HFFc6 (cell line): Measurements from ENCODE around the gene KRTAP20-2. TPM values are rescaled to one million over a fixed set of nuclear protein-coding genes. Genes with fewer than 3 reads are reported as not detected.

ENCODE experiments used
- DNase-seq: peaks from one replicate; pipeline ENCODE4 v3.0.0-alpha.2; 2018
- H3K27ac Mint-ChIP-seq: 2 replicates; pipeline ENCODE4 v1.8.0; 2020; ENCODE audit warnings: mild to moderate bottlenecking, mixed read lengths
- H3K27me3 Mint-ChIP-seq: 2 replicates; pipeline ENCODE4 v1.8.0; 2021; ENCODE audit warnings: mild to moderate bottlenecking, moderate library complexity, mixed read lengths; ENCODE audit not compliant: insufficient read depth
- H3K36me3 Mint-ChIP-seq: 2 replicates; pipeline ENCODE4 v1.8.0; 2021; ENCODE audit warnings: low read depth, mixed read lengths
- H3K4me1 Mint-ChIP-seq: 2 replicates; pipeline ENCODE4 v1.8.0; 2020; ENCODE audit warnings: low read depth, mixed read lengths
- H3K4me3 Mint-ChIP-seq: 2 replicates; pipeline ENCODE4 v1.8.0; 2020; ENCODE audit warnings: mild to moderate bottlenecking, moderate library complexity, mixed read lengths
- H3K9me3 Mint-ChIP-seq: 2 replicates; pipeline ENCODE4 v1.8.0; 2020; ENCODE audit warnings: mild to moderate bottlenecking, mixed read lengths
- total RNA-seq, 6 experiments: library from RNA; stranded (reverse); fragmentation: NEBNext Ultra II Directional; extraction: Animal tissue kit (Norgen Biotek cat#: 25700); gene quantifications; 2 replicates in 1 of 6; 3 replicates in 5 of 6; pipeline ENCODE4 v1.2.3, GENCODE V29; 2021
- TF ChIP-seq, protein P1 (sequence below): fragments of 200-600 bp; sonication (generic); IDR thresholded peaks from 2 replicates; pipeline ENCODE4 v1.5.0; 2021; ENCODE audit warnings: antibody characterized with exemption, mild to moderate bottlenecking

KRTAP20-2 gene
- total RNA-seq, 6 experiments from 2014 or later = not detected

DNA sequence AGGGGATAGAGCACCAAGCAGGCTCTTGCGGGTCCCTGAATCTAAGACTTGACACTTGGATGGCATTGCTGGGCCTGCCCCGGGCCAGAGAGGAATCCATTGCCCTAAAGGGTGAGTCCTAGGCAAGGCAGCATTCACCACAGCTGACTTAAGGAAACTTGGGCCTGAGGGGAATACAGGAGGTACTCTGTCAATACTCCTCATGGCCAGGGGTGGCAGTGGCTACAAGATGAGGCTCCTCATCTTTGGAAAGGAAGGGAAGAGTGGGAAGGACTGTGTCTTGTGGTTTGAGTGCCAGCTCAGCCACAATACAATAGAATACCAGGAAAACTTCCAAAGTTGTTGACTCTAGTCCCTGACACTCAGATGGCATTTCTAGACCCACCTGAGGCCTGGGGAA lies 29.0 kb upstream of the KRTAP20-2 start:
- Mint-ChIP-seq H3K27me3 (no peaks in the 10 kb centered on the region), H3K4me1 (no peaks in the 10 kb centered on the region), H3K4me3 (no peak overlapping the region), H3K27ac (no peak overlapping the region), H3K9me3 (peaks cover 56% of the 10 kb centered on the region), H3K36me3 (peaks cover 5% of the 10 kb centered on the region; the same call in 1 of the 2 replicates)
- TF ChIP-seq, protein P1, sequence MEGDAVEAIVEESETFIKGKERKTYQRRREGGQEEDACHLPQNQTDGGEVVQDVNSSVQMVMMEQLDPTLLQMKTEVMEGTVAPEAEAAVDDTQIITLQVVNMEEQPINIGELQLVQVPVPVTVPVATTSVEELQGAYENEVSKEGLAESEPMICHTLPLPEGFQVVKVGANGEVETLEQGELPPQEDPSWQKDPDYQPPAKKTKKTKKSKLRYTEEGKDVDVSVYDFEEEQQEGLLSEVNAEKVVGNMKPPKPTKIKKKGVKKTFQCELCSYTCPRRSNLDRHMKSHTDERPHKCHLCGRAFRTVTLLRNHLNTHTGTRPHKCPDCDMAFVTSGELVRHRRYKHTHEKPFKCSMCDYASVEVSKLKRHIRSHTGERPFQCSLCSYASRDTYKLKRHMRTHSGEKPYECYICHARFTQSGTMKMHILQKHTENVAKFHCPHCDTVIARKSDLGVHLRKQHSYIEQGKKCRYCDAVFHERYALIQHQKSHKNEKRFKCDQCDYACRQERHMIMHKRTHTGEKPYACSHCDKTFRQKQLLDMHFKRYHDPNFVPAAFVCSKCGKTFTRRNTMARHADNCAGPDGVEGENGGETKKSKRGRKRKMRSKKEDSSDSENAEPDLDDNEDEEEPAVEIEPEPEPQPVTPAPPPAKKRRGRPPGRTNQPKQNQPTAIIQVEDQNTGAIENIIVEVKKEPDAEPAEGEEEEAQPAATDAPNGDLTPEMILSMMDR = no peak
- DNase-seq = no peak

DNA sequence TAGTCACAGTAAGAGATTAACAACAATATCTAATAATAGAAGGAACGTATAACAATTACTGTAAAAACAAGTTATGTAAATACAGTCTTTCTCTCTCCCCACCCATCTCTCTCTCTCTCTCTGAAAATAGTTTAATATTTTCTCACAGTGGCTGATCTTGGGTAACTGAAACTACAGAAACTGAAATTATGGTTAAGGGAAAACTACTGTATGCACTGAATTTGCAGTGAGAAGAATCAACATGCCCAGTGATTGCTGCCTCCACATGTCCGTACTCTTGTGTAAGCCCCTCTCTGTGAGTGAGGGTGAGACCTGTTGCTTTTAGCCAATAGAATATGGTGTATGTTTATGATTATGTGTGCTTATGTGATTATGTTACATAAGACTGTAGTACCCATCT lies 22.9 kb upstream of the KRTAP20-2 start:
- H3K4me3 Mint-ChIP-seq = no peak overlapping the region
- no peak overlapping the region for H3K27ac Mint-ChIP-seq
- TF ChIP-seq, protein P1 = no peak
- peaks cover 63% of the 10 kb centered on the region for H3K9me3 Mint-ChIP-seq
- H3K27me3 Mint-ChIP-seq = no peaks in the 10 kb centered on the region
- DNase-seq = no peak
- H3K4me1 Mint-ChIP-seq = no peaks in the 10 kb centered on the region
- peaks cover 5% of the 10 kb centered on the region; the same call in 1 of the 2 replicates for H3K36me3 Mint-ChIP-seq

DNA sequence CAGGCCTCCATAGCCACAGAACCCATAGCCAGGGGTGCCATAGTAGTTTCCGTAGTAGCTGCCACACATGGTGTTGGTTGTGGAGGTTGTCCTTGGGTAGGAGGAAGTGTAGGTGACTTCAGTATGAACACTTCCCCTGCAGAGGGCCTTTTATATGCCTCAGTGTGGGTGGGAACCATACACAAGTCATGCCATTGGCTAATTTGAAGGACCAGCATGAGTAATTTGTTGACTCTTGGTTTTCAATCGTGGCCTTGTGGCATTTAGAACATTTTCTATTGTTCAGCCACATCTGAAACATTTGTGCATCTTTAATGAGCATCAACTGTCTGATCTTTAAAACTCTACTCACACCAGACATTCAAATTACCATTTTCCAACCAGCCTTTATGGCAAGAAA lies 21.2 kb upstream of the KRTAP20-2 start, which contains the start of gene KRTAP6-1:
Gene KRTAP6-1 (minus strand): TSS at position 95 of the 400 bp plus-strand sequence. CDS start 26 bp downstream, at position 69.
- H3K36me3 Mint-ChIP-seq = no peaks in the 10 kb centered on the region; the same call in 1 of the 2 replicates
- H3K4me1 Mint-ChIP-seq = no peaks in the 10 kb centered on the region
- H3K27me3 Mint-ChIP-seq = no peaks in the 10 kb centered on the region
- peaks cover 57% of the 10 kb centered on the region for H3K9me3 Mint-ChIP-seq
- no peak for DNase-seq
- no peak within 1 kb of the TSS for H3K27ac Mint-ChIP-seq
- TF ChIP-seq, protein P1 = no peak
- no peak within 1 kb of the TSS for H3K4me3 Mint-ChIP-seq

DNA sequence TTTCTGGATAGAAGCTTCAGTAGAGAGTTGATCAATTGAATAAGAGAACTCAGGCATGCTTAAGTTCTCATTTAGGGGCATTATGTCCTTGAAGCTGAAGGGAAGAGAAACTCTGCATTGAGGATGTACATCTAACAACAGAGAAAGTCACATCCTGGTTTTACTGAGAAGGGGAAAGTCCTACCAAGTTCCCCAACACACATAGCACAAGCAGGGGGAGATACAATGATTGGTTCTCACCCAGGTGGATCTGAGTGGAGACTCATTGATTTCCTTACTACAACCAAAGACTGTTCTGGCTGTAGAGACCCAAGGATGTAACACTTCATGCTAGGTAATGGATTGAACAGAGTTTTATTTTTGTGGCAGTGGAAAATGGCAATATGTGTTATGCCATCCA lies 19.8 kb upstream of the KRTAP20-2 start:
- no peak for DNase-seq
- TF ChIP-seq, protein P1 = no peak
- no peaks in the 10 kb centered on the region; the same call in 1 of the 2 replicates for H3K36me3 Mint-ChIP-seq
- no peak overlapping the region for H3K27ac Mint-ChIP-seq
- H3K4me1 Mint-ChIP-seq = no peaks in the 10 kb centered on the region
- no peaks in the 10 kb centered on the region for H3K27me3 Mint-ChIP-seq
- H3K9me3 Mint-ChIP-seq = peaks cover 61% of the 10 kb centered on the region
- no peak overlapping the region for H3K4me3 Mint-ChIP-seq

DNA sequence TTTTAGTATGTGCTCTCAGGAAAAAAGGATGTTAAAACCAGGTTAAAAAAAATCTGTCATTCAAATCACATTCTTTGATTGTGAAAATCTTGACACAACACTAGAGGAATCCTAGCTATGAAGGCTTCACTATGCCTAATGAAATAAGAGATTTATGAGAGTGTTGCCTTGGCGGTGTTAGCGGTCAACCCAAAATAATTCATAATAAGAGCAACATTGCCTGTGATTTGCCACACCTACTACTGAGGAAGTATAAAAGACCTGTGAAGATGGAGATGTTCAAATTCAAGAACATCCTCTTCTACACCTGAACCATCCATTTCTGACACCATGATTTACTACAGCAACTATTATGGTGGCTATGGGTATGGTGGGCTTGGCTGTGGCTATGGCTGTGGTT lies 18.9 kb upstream of the KRTAP20-2 start, which contains the start of gene KRTAP20-1:
Gene KRTAP20-1 (plus strand): TSS at position 301 of the 400 bp plus-strand sequence. CDS start 30 bp downstream, at position 331.
- Mint-ChIP-seq H3K36me3 (no peaks in the 10 kb centered on the region; the same call in 1 of the 2 replicates), H3K27me3 (no peaks in the 10 kb centered on the region), H3K9me3 (peaks cover 51% of the 10 kb centered on the region), H3K27ac (no peak within 1 kb of the TSS), H3K4me3 (no peak within 1 kb of the TSS), H3K4me1 (no peaks in the 10 kb centered on the region)
- no peak for DNase-seq
- TF ChIP-seq, protein P1 = no peak
